B cell (primary cell): ENCODE measurements around the gene RAD23A.

Source experiments
- EZH2 ChIP-seq: IDR thresholded peaks from 2 replicates; pipeline ENCODE4 v1.6.1; 2012; ENCODE audit warnings: borderline replicate concordance, low read depth, mild to moderate bottlenecking, moderate library complexity, low read length; ENCODE audit not compliant: insufficient read depth, poor library complexity, severe bottlenecking
- TF ChIP-seq, protein P1 (sequence below): fragments of 200-600 bp; IDR thresholded peaks from one replicate; pipeline ENCODE4 v1.8.0; 2022; ENCODE audit warnings: antibody characterized with exemption, mild to moderate bottlenecking

DNA sequence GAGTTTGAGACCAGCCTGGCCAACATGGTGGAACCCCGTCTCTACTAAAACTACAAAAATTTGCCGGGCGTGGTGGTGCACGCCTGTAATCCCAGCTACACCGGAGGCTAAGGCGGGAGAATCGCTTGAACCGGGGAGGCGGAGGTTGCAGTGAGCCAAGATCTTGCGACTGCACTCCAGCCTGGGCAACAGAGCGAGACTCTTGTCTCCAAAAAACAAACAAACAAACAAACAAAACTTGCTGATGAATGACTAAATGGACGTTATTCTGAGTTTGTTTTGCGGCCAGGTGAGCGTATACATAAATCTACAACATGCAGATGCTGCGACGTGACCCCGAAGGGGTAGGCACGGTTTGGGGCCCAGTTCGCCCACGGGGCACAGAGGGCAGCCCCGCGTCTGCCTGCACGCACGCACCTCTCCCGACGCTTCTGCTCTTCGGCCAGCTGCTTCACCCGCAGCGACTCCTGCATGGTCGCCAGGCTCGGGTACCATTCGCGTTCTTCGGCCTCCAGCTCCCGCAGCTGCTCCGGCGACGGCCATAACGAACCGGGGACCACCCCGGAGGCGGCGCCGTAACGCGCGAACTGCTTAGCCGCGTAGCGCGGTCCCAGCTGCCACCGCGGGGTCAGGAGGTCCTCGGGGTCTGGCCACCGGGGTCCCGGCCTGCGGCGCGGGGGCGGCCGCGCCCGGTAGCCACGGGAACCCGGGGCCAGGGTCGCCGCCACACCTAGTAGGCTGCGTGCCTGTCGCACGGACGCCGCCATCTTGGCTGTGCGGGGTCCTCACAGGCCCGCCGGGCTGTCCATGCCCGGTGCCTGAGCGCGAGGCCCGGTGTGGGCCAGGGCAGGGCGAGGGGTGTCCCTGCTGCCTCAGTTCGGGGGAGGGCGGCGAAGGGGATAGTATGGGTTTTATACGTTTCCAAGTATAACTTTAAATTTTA is 11.1 kb downstream of the RAD23A start, which contains the start of gene GADD45GIP1:
- TF ChIP-seq, protein P1, sequence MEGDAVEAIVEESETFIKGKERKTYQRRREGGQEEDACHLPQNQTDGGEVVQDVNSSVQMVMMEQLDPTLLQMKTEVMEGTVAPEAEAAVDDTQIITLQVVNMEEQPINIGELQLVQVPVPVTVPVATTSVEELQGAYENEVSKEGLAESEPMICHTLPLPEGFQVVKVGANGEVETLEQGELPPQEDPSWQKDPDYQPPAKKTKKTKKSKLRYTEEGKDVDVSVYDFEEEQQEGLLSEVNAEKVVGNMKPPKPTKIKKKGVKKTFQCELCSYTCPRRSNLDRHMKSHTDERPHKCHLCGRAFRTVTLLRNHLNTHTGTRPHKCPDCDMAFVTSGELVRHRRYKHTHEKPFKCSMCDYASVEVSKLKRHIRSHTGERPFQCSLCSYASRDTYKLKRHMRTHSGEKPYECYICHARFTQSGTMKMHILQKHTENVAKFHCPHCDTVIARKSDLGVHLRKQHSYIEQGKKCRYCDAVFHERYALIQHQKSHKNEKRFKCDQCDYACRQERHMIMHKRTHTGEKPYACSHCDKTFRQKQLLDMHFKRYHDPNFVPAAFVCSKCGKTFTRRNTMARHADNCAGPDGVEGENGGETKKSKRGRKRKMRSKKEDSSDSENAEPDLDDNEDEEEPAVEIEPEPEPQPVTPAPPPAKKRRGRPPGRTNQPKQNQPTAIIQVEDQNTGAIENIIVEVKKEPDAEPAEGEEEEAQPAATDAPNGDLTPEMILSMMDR = no peak
- TF ChIP-seq EZH2 = no peak
